K562 (cell line): Measurements from ENCODE around the gene POU1F1. TPM values are rescaled to one million over a fixed set of nuclear protein-coding genes. Genes with fewer than 3 reads are reported as not detected.
A peak's percentile ranks its signal among the peaks of the same experiment; 100 is the strongest.

ENCODE experiments used
- ATAC-seq: fragments of 200-7000 bp; cut with Tn5 transposase; 3 replicates; pipeline ENCODE4 v1.9.1; 2020; ENCODE audit warnings: moderate library complexity
- BruUV-seq: library from RNA; stranded (reverse); fragments of 400-500 nt; replicated peaks from 2 replicates; lab custom pipeline; 2021; lab: Mats Ljungman, UMichigan
- CTCF ChIA-PET: fragments of 300-600 bp; formaldehyde crosslinking; extraction: SDS; loops from one replicate; lab custom pipeline; 2021; ENCODE audit warnings: low intra/inter-chr PET ratio; lab: Yijun Ruan, JAX
- POLR2A ChIA-PET: fragments of 300-600, 350-650 bp; sonication (Branson Sonifier 250); formaldehyde crosslinking; extraction: SDS; loops from one replicate; lab custom pipeline; 2021; ENCODE audit warnings: antibody characterized with exemption, inconsistent platforms; lab: Yijun Ruan, JAX
- DNase-seq, 4 experiments: peaks; one replicate each; pipeline versions ENCODE4 v3.0.0 to v3.0.0-alpha.2; 2011 to 2018; ENCODE audit warnings: low spot score in 3 of 4, mixed read lengths in 3 of 4; ENCODE audit errors: extremely low read depth in 1 of 4
- FAIRE-seq: peaks from 2 replicates; lab custom pipeline; 2011; peaks lifted over from hg19 to GRCh38; lab: Jason Lieb, UNC
- H2AFZ ChIP-seq: 2 replicates; pipeline ENCODE4 v1.6.0; 2011; ENCODE audit warnings: low read depth, low read length, control low read depth, inconsistent platforms
- H3K27ac ChIP-seq: fragments of 200-600 bp; 3 replicates; pipeline ENCODE4 v1.8.0; 2011; ENCODE audit warnings: low read depth, mild to moderate bottlenecking, control low read depth, inconsistent platforms, low read length, moderate library complexity, mixed read lengths; ENCODE audit errors: extremely low read depth
- H3K27me3 ChIP-seq, 2 experiments: fragments of 300-600 bp in 1 of 2; 2 replicates in 1 of 2; 3 replicates in 1 of 2; pipeline versions ENCODE4 v1.6.0 to v1.8.0; 2011; ENCODE audit warnings: inconsistent platforms in 2 of 2, low read length in 2 of 2, mild to moderate bottlenecking in 1 of 2, mixed read lengths in 1 of 2, moderate library complexity in 1 of 2; ENCODE audit not compliant: control insufficient read depth in 2 of 2, insufficient read depth in 2 of 2
- H3K36me3 ChIP-seq: fragments of 300-600 bp; 3 replicates; pipeline ENCODE4 v1.8.0; 2011; ENCODE audit warnings: mild to moderate bottlenecking, low read length, inconsistent platforms; ENCODE audit not compliant: control insufficient read depth, insufficient read depth
- H3K4me1 ChIP-seq, 2 experiments: fragments of 200-600 bp in 1 of 2; replicated peaks in 1 of 2; 2 replicates in 1 of 2; 3 replicates in 1 of 2; pipeline versions ENCODE4 v1.5.1 to v1.8.0; 2011; ENCODE audit warnings: inconsistent platforms in 2 of 2, low read length in 2 of 2, mild to moderate bottlenecking in 1 of 2, mixed read lengths in 1 of 2, moderate library complexity in 1 of 2; ENCODE audit not compliant: control insufficient read depth in 2 of 2, insufficient read depth in 2 of 2
- H3K4me2 ChIP-seq: 2 replicates; pipeline ENCODE4 v1.6.1; 2011; ENCODE audit warnings: low read length, control low read depth, inconsistent platforms, mixed read lengths; ENCODE audit not compliant: insufficient read depth
- H3K4me3 ChIP-seq: fragments of 200-600 bp; sonication (generic), shearing (Covaris generic); 2 replicates; pipeline ENCODE4 v1.5.1; 2016; ENCODE audit warnings: control low read depth, inconsistent platforms
- H3K79me2 ChIP-seq: fragments of 200-600 bp; 3 replicates; pipeline ENCODE4 v1.8.0; 2011; ENCODE audit warnings: low read length, inconsistent platforms; ENCODE audit not compliant: control insufficient read depth, insufficient read depth
- H3K9ac ChIP-seq, 2 experiments: 2 replicates each; pipeline versions ENCODE4 v1.6.0 to v1.6.1; 2011; ENCODE audit warnings: low read depth in 2 of 2, low read length in 2 of 2, control low read depth in 1 of 2, inconsistent platforms in 1 of 2, mild to moderate bottlenecking in 1 of 2, mixed read lengths in 1 of 2; ENCODE audit not compliant: insufficient read depth in 1 of 2
- H3K9me1 ChIP-seq: one replicate; pipeline ENCODE4 v1.6.0; 2011; ENCODE audit warnings: inconsistent platforms, mild to moderate bottlenecking, low read length, moderate library complexity; ENCODE audit not compliant: control insufficient read depth, insufficient read depth
- H3K9me3 ChIP-seq: replicated peaks from 2 replicates; pipeline ENCODE4 v1.5.1; 2011; ENCODE audit warnings: low read depth, low read length, inconsistent platforms; ENCODE audit not compliant: control insufficient read depth, insufficient read depth
- H4K20me1 ChIP-seq: replicated peaks from 2 replicates; pipeline ENCODE4 v1.6.1; 2011; ENCODE audit warnings: low read length, inconsistent platforms, mixed read lengths; ENCODE audit not compliant: control insufficient read depth, insufficient read depth
- CTCF ChIP-seq, 3 experiments: IDR thresholded peaks in 2 of 3; conservative IDR thresholded peaks in 1 of 3; 2 replicates each; pipeline ENCODE4 v1.5.1; 2011 to 2012; ENCODE audit warnings: low read length in 3 of 3, mild to moderate bottlenecking in 3 of 3, control low read depth in 2 of 3, improper control_type of control experiment in 1 of 3, inconsistent platforms in 1 of 3, low read depth in 1 of 3, mixed read lengths in 1 of 3, moderate library complexity in 1 of 3; ENCODE audit not compliant: insufficient read depth in 2 of 3
- DACH1 ChIP-seq: fragments of 450-650 bp; IDR thresholded peaks from 2 replicates; pipeline ENCODE4 v1.6.1; 2018; ENCODE audit not compliant: partially characterized antibody
- MED1 ChIP-seq: sonication (generic); formaldehyde crosslinking; IDR thresholded peaks from 2 replicates; pipeline ENCODE4 v1.8.1; 2023; ENCODE audit warnings: missing genetic modification reagents, borderline replicate concordance
- MEIS2 ChIP-seq: fragments of 450-650 bp; IDR thresholded peaks from 2 replicates; pipeline ENCODE4 v1.6.1; 2014; ENCODE audit warnings: mild to moderate bottlenecking; ENCODE audit not compliant: partially characterized antibody
- NR2C2 ChIP-seq, 2 experiments: fragments of 200-800 bp in 1 of 2; sonication (Bioruptor generic) in 1 of 2; sonication (generic) in 1 of 2; formaldehyde crosslinking in 1 of 2; IDR thresholded peaks; 2 replicates each; pipeline versions ENCODE4 v1.6.1 to v1.8.0; 2016 to 2022; ENCODE audit warnings: mild to moderate bottlenecking in 1 of 2, missing compliant biosample characterization in 1 of 2, missing genetic modification characterization in 1 of 2, missing genetic modification reagents in 1 of 2
- RAD21 ChIP-seq, 2 experiments: fragments of 250-450 bp in 1 of 2; fragments of 450-650 bp in 1 of 2; sonication (Bioruptor Pico) in 1 of 2; formaldehyde crosslinking in 1 of 2; IDR thresholded peaks in 1 of 2; conservative IDR thresholded peaks in 1 of 2; 2 replicates each; pipeline versions ENCODE4 v1.4.0 to v1.8.0; 2020 to 2022; ENCODE audit warnings: mild to moderate bottlenecking in 2 of 2, moderate library complexity in 1 of 2
- SMC3 ChIP-seq: conservative IDR thresholded peaks from 2 replicates; pipeline ENCODE4 v1.6.1; 2011; ENCODE audit warnings: low read depth, low read length, improper control_type of control experiment; ENCODE audit not compliant: insufficient read depth
- ZNF280A ChIP-seq: fragments of 450-650 bp; IDR thresholded peaks from 2 replicates; pipeline ENCODE4 v1.6.1; 2018; ENCODE audit warnings: mild to moderate bottlenecking, low read depth; ENCODE audit not compliant: partially characterized antibody
- WGBS: fragments of 100-300 bp; shearing (Covaris generic); methylation state at CpG from one replicate; pipeline ENCODE4 v1.1.6; 2016; ENCODE audit warnings: low coverage, mixed read lengths; ENCODE audit not compliant: insufficient coverage; ENCODE audit errors: missing lambda C conversion rate; 5-methylcytosine and 5-hydroxymethylcytosine counted together
- in situ Hi-C: fragments of 300-500 bp; cut with MboI; formaldehyde crosslinking; loops from 4 replicates; pipeline ENCODE4 v1.15.0; 2018; ENCODE audit warnings: inconsistent platforms, mixed read lengths
- intact Hi-C: fragments of 100-400 bp; cut with micrococcal nuclease; formaldehyde crosslinking; loops from 2 replicates; pipeline ENCODE4 v1.14.2; 2022
- polyA plus RNA-seq, 8 experiments: library from polyadenylated mRNA; depleted of rRNA in 4 of 8; stranded (reverse) in 5 of 8; unstranded in 3 of 8; fragments of >200 nt; fragmentation: Nextera tagmentation in 2 of 8; fragmentation: Illumina TruSeq in 1 of 8; extraction: Ambion mirVana in 2 of 8; extraction: Trizol in 1 of 8; gene quantifications; 2 replicates each; pipeline versions ENCODE4 v1.2.1 to v1.2.3, GENCODE V29; 2011 to 2014; ENCODE audit warnings: inconsistent platforms in 1 of 8, missing spikeins in 1 of 8
- total RNA-seq, 7 experiments: library from RNA; depleted of rRNA in 6 of 7; stranded (reverse); fragments of >200 nt in 6 of 7; fragmentation: Illumina TruSeq in 2 of 7; extraction: Trizol in 2 of 7; gene quantifications; 2 replicates each; pipeline versions ENCODE4 v1.2.1 to v1.2.3, GENCODE V29; 2011 to 2021; ENCODE audit warnings: low replicate concordance in 1 of 7

Gene POU1F1
- total and polyA plus RNA-seq, 9 of the 15 experiments (the other 6 are each of a cell fraction or from before 2014, with no cell fraction given), result not detected

- intact Hi-C loops, result no loop called here
- no peak overlapping the region for H3K4me3 ChIP-seq
- H3K9ac ChIP-seq, result no peak overlapping the region
- H3K27me3 ChIP-seq, result no peaks in the 10 kb centered on the region
- FAIRE-seq (no peak), ATAC-seq (no peak; the same call in 2 of the 3 replicates), DNase-seq (no peak)
- no peaks in the 10 kb centered on the region for H3K9me1 ChIP-seq
- no peak overlapping the region for H2AFZ ChIP-seq
- no peaks in the 10 kb centered on the region for H3K4me1 ChIP-seq
- ChIA-PET POLR2A (no interaction called here), CTCF (no interaction called here)
- no peaks in the 10 kb centered on the region for H4K20me1 ChIP-seq
- no peaks in the 10 kb centered on the region for H3K9me3 ChIP-seq
- no peak for TF ChIP-seq NR2C2 (CRISPR knock-in tag; IDR thresholded peaks at IDR 0.05)
- TF ChIP-seq NR2C2 (tag; IDR thresholded peaks at IDR 0.05), result no peak
- TF ChIP-seq MEIS2, result no peak
- TF ChIP-seq MED1 (CRISPR knock-in tag), result no peak
- TF ChIP-seq RAD21 (CRISPR knock-in tag; conservative IDR thresholded peaks at IDR 0.05 in 1 of 2, IDR thresholded peaks at IDR 0.05 in 1 of 2), result 0 out of 4 replicates have a peak, but pooled peaks of 1 of the 2 experiments have one; percentile 9
- no peak for TF ChIP-seq ZNF280A
- TF ChIP-seq DACH1, result peak; percentile 33
- 0 out of 2 replicates have a peak, but pooled peaks have one; percentile 8 for TF ChIP-seq SMC3
- TF ChIP-seq CTCF (IDR thresholded peaks at IDR 0.05 in 2 of 3, conservative IDR thresholded peaks at IDR 0.05 in 1 of 3; ENCODE audit: insufficient read depth in 2 of 3, low read depth in 1 of 3, low read length in 3 of 3), result peak in 1 of 3 experiments; percentile 28; a peak in 2 of 6 replicates
- in situ Hi-C loops, result loop anchor here (25.0 kb wide), 1 partner anchor 704 kb away; no protein-coding TSS in a partner anchor
- WGBS, result 14% methylated on average over 2 of the region's 2 CpGs
- H3K79me2 ChIP-seq, result no peaks in the 10 kb centered on the region
- no peaks in the 10 kb centered on the region for H3K36me3 ChIP-seq
- BruUV-seq, result no TSS peak
- no peak overlapping the region for H3K27ac ChIP-seq
- H3K4me2 ChIP-seq, result no peak overlapping the region
These were observed 31.4 kb upstream of the POU1F1 start for GRCh38 chr3:87307805-87308204.
